Measurements from ENCODE around the gene MARCO. TPM values are rescaled to one million over a fixed set of nuclear protein-coding genes. Genes with fewer than 3 reads are reported as not detected.

MARCO gene
- total RNA-seq, 1 experiment from 2014 or later, result not detected

DNA sequence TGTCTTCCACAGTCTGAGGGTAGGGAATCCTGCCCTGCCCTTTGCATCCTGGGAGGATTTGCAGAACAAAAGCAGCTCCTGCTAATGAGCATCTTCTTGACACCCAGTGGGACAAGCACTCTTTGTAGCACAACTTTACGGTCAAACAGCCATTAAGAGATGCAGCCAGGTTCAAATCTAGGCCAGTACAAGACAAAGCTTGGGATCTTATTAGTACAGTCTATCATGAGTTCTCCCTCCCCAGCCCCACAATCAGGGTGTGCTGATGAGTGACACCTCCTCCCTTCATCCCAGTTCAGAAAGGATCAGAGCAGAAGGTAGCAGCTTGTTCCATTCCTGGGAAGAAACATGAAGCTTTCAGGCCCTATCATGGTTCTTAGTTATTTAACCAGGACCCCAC lies 41.9 kb downstream of the MARCO start:
- no TSS peak for BruUV-seq (replicated peaks)
- CTCF ChIA-PET, result interaction anchor here (0.7 kb wide), 1 partner anchor 375 kb away, joined by 4 read pairs; no protein-coding TSS in a partner anchor
- intact Hi-C loops (cut with micrococcal nuclease; ENCODE audit: unreplicated experiment), result no loop called here

DNA sequence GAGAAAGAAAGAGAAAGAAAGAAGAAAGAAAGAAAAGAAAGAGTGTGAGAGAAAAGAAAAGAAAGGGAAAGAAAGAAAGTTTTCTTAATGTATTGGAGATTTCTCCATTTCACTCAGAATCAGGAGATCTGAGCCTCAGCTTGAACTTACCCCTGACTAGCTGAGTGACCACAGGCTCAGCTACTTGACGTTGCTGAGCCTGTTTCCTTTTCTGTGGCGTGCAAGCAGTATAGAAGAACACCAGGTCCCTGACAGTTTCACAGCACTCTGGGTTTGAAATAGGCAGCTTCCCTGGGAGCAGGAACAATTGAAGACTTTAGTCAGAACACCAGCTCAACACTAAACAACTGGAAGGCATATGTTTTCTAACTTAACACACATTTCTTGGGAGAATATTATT lies 44.7 kb downstream of the MARCO start:
- TF ChIP-seq, protein P1, sequence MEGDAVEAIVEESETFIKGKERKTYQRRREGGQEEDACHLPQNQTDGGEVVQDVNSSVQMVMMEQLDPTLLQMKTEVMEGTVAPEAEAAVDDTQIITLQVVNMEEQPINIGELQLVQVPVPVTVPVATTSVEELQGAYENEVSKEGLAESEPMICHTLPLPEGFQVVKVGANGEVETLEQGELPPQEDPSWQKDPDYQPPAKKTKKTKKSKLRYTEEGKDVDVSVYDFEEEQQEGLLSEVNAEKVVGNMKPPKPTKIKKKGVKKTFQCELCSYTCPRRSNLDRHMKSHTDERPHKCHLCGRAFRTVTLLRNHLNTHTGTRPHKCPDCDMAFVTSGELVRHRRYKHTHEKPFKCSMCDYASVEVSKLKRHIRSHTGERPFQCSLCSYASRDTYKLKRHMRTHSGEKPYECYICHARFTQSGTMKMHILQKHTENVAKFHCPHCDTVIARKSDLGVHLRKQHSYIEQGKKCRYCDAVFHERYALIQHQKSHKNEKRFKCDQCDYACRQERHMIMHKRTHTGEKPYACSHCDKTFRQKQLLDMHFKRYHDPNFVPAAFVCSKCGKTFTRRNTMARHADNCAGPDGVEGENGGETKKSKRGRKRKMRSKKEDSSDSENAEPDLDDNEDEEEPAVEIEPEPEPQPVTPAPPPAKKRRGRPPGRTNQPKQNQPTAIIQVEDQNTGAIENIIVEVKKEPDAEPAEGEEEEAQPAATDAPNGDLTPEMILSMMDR (IDR thresholded peaks at IDR 0.05; ENCODE audit: unreplicated experiment), result no peak
- no peak overlapping the region for H3K27ac Mint-ChIP-seq (ENCODE audit: unreplicated experiment)
- CTCF ChIA-PET, result no interaction called here
- peaks cover 59% of the 10 kb centered on the region for H3K27me3 Mint-ChIP-seq (ENCODE audit: unreplicated experiment)
- H3K4me1 Mint-ChIP-seq (ENCODE audit: low read depth, unreplicated experiment), result no peaks in the 10 kb centered on the region
- no peaks in the 10 kb centered on the region for H3K36me3 Mint-ChIP-seq (ENCODE audit: insufficient read depth, unreplicated experiment)
- no peak overlapping the region for H3K4me3 Mint-ChIP-seq (ENCODE audit: low read depth, unreplicated experiment)
- BruUV-seq (replicated peaks), result no TSS peak
- H3K9me3 Mint-ChIP-seq (ENCODE audit: low read depth, unreplicated experiment), result no peaks in the 10 kb centered on the region
- DNase-seq, result no peak
- intact Hi-C loops (cut with micrococcal nuclease; ENCODE audit: unreplicated experiment), result no loop called here

More for the DNA sequence above, 41.9 kb downstream of the MARCO start:
- Mint-ChIP-seq H3K4me3 (ENCODE audit: low read depth, unreplicated experiment) (no peak overlapping the region), H3K4me1 (ENCODE audit: low read depth, unreplicated experiment) (no peaks in the 10 kb centered on the region), H3K27me3 (ENCODE audit: unreplicated experiment) (peaks cover 79% of the 10 kb centered on the region), H3K36me3 (ENCODE audit: insufficient read depth, unreplicated experiment) (no peaks in the 10 kb centered on the region), H3K9me3 (ENCODE audit: low read depth, unreplicated experiment) (no peaks in the 10 kb centered on the region), H3K27ac (ENCODE audit: unreplicated experiment) (no peak overlapping the region)
- TF ChIP-seq, protein P1 (IDR thresholded peaks at IDR 0.05; ENCODE audit: unreplicated experiment), result no peak
- DNase-seq, result no peak

DNA sequence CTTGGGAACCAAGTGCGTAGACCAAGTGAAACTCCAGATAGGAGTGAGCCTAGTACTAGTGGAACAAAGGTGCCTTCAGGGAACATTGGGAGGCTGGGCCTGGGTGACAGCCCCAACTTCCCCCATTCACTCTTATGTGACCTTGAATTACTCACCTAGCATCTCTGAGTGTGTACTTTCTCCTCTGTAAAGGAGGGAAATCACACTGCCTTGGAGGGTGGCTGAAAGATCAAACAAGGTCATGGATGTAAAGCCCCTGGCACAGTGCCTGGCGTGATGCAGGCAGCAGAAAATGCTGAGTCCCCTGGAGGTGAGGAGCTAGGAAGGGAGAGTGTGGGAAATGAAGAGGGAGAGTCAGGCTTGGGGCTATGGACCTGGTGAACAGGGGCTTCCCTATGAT lies 45.9 kb downstream of the MARCO start:
- Mint-ChIP-seq H3K36me3 (ENCODE audit: insufficient read depth, unreplicated experiment) (no peaks in the 10 kb centered on the region), H3K9me3 (ENCODE audit: low read depth, unreplicated experiment) (no peaks in the 10 kb centered on the region), H3K27ac (ENCODE audit: unreplicated experiment) (no peak overlapping the region), H3K4me3 (ENCODE audit: low read depth, unreplicated experiment) (no peak overlapping the region), H3K27me3 (ENCODE audit: unreplicated experiment) (peaks cover 66% of the 10 kb centered on the region), H3K4me1 (ENCODE audit: low read depth, unreplicated experiment) (no peaks in the 10 kb centered on the region)
- intact Hi-C loops (cut with micrococcal nuclease; ENCODE audit: unreplicated experiment), result no loop called here
- no TSS peak for BruUV-seq (replicated peaks)
- CTCF ChIA-PET, result no interaction called here
- no peak for DNase-seq
- TF ChIP-seq, protein P1 (IDR thresholded peaks at IDR 0.05; ENCODE audit: unreplicated experiment), result no peak

DNA sequence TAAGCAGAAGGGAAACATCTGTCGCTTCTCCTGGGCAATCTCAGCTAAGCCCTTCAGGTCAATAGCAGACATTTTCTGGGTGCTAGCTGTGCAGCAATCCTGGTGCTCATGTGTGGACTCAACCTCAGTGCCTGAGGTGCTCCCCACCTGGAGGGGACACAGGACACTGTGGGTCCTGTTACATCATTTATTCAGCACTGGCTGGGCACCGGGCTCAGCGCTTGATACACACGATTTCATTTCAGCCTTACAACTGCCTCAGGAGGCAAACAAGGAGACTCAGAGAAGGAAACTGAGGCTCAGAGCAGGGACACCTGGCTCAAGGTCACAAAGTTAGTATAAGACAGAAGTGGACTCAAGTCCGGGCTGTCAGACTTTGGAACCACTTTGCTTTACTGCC lies 46.7 kb downstream of the MARCO start:
- no peaks in the 10 kb centered on the region for H3K36me3 Mint-ChIP-seq (ENCODE audit: insufficient read depth, unreplicated experiment)
- BruUV-seq (replicated peaks), result no TSS peak
- intact Hi-C loops (cut with micrococcal nuclease; ENCODE audit: unreplicated experiment), result no loop called here
- no peak overlapping the region for H3K4me3 Mint-ChIP-seq (ENCODE audit: low read depth, unreplicated experiment)
- TF ChIP-seq, protein P1 (IDR thresholded peaks at IDR 0.05; ENCODE audit: unreplicated experiment), result no peak
- no peak for DNase-seq
- peaks cover 66% of the 10 kb centered on the region for H3K27me3 Mint-ChIP-seq (ENCODE audit: unreplicated experiment)
- no peaks in the 10 kb centered on the region for H3K9me3 Mint-ChIP-seq (ENCODE audit: low read depth, unreplicated experiment)
- H3K27ac Mint-ChIP-seq (ENCODE audit: unreplicated experiment), result no peak overlapping the region
- H3K4me1 Mint-ChIP-seq (ENCODE audit: low read depth, unreplicated experiment), result no peaks in the 10 kb centered on the region
- CTCF ChIA-PET, result interaction anchor here (1.1 kb wide), 1 partner anchor 12 kb away, joined by 5 read pairs; no protein-coding TSS in a partner anchor

Data from Calu3 (cell line).